Panc1 (cell line): ENCODE data around the gene WIZ. TPM values are rescaled to one million over a fixed set of nuclear protein-coding genes. Genes with fewer than 3 reads are reported as not detected.

Experiments used
- ATAC-seq: fragments of 200-7000 bp; cut with Tn5 transposase; 2 replicates; pipeline ENCODE4 v1.9.1; 2020; ENCODE audit warnings: mild to moderate bottlenecking, moderate library complexity
- BruUV-seq: library from RNA; stranded (reverse); fragments of 400-500 nt; replicated peaks from 2 replicates; lab custom pipeline; 2021; lab: Mats Ljungman, UMichigan
- CTCF ChIA-PET: fragments of 300-600 bp; sonication (Branson Sonifier 250); formaldehyde crosslinking; loops from one replicate; lab custom pipeline; 2022; ENCODE audit warnings: antibody characterized with exemption; lab: Charles Lee
- POLR2A ChIA-PET: fragments of 300-600 bp; sonication (Branson Sonifier 250); formaldehyde crosslinking; loops from one replicate; lab custom pipeline; 2022; ENCODE audit warnings: antibody characterized with exemption; lab: Charles Lee
- DNase-seq: peaks from one replicate; pipeline ENCODE4 v3.0.0-alpha.2; 2010; ENCODE audit warnings: low read depth, low spot score
- H3K27ac ChIP-seq: 2 replicates; pipeline ENCODE4 v1.5.1; 2011; ENCODE audit warnings: mild to moderate bottlenecking, low read length, inconsistent platforms
- H3K27me3 ChIP-seq: fragments of 200-500 bp; sonication (Bioruptor generic); 2 replicates; pipeline ENCODE4 v1.6.0; 2014; ENCODE audit warnings: low read length, inconsistent platforms; ENCODE audit not compliant: control insufficient read depth, insufficient read depth
- H3K36me3 ChIP-seq: fragments of 200-500 bp; sonication (Bioruptor generic); 2 replicates; pipeline ENCODE4 v1.5.1; 2014; ENCODE audit warnings: inconsistent platforms, mild to moderate bottlenecking, low read length, moderate library complexity; ENCODE audit not compliant: control insufficient read depth, insufficient read depth
- H3K4me1 ChIP-seq: 2 replicates; pipeline ENCODE4 v1.5.1; 2011; ENCODE audit warnings: inconsistent platforms, mild to moderate bottlenecking, low read length, moderate library complexity; ENCODE audit not compliant: control insufficient read depth, insufficient read depth
- H3K4me3 ChIP-seq, 2 experiments: 2 replicates each; pipeline ENCODE4 v1.5.1; 2011 to 2012; ENCODE audit warnings: low read depth in 2 of 2, low read length in 2 of 2, mild to moderate bottlenecking in 2 of 2, inconsistent platforms in 1 of 2, moderate library complexity in 1 of 2
- H3K9me3 ChIP-seq: fragments of 200-500 bp; sonication (Bioruptor generic); 2 replicates; pipeline ENCODE4 v1.5.1; 2014; ENCODE audit warnings: low read depth, mild to moderate bottlenecking, inconsistent platforms, low read length, moderate library complexity; ENCODE audit not compliant: control insufficient read depth, insufficient read depth
- CTCF ChIP-seq: fragments of 450-650 bp; IDR thresholded peaks from 2 replicates; pipeline ENCODE4 v1.5.1; 2017; ENCODE audit warnings: mild to moderate bottlenecking
- POLR2AphosphoS5 ChIP-seq: IDR thresholded peaks from 2 replicates; pipeline ENCODE4 v1.6.1; 2012; ENCODE audit warnings: mild to moderate bottlenecking, low read depth, low read length, moderate library complexity
- REST ChIP-seq, 2 experiments: IDR thresholded peaks; 2 replicates each; pipeline ENCODE4 v1.6.1; 2011 to 2012; ENCODE audit warnings: low read depth in 2 of 2, control low read depth in 1 of 2, low read length in 1 of 2, mild to moderate bottlenecking in 1 of 2, moderate library complexity in 1 of 2; ENCODE audit not compliant: insufficient read depth in 1 of 2
- SIN3A ChIP-seq: IDR thresholded peaks from 2 replicates; pipeline ENCODE4 v1.6.1; 2012; ENCODE audit warnings: low read depth, mild to moderate bottlenecking, low read length, moderate library complexity, borderline replicate concordance; ENCODE audit not compliant: insufficient read depth
- TCF7L2 ChIP-seq: IDR thresholded peaks from 2 replicates; pipeline ENCODE4 v1.6.1; 2011; ENCODE audit warnings: mild to moderate bottlenecking, low read depth, low read length, inconsistent platforms
- in situ Hi-C: cut with HindIII; loops from 2 replicates; pipeline ENCODE4 v1.10.0; 2016; ENCODE audit warnings: low sequenced_read_pairs, low pct_unique_long_range_greater_than_20kb
- intact Hi-C: fragments of 100-400 bp; cut with micrococcal nuclease; formaldehyde crosslinking; loops from one replicate; pipeline ENCODE4 v1.10.0; 2022; ENCODE audit not compliant: unreplicated experiment
- total RNA-seq: library from RNA; stranded (reverse); gene quantifications from one replicate; pipeline ENCODE4 v1.2.1, GENCODE V29; 2021; ENCODE audit not compliant: unreplicated experiment

WIZ gene
- total RNA-seq, 1 experiment from 2014 or later: 41.9 TPM

GRCh38 chr19:15399635-15400034 lies 50.1 kb downstream of the WIZ start:
- no peaks in the 10 kb centered on the region for H3K4me1 ChIP-seq
- H3K36me3 ChIP-seq: no peaks in the 10 kb centered on the region
- H3K27ac ChIP-seq: no peak overlapping the region
- H3K9me3 ChIP-seq: no peaks in the 10 kb centered on the region
- intact Hi-C loops: no loop called here
- TF ChIP-seq CTCF: no peak
- TF ChIP-seq SIN3A: no peak
- TF ChIP-seq REST (IDR thresholded peaks at IDR 0.05; ENCODE audit: insufficient read depth in 1 of 2, low read depth in 2 of 2, low read length in 1 of 2): no peak
- no peak for TF ChIP-seq TCF7L2
- no peak for TF ChIP-seq POLR2AphosphoS5
- CTCF ChIA-PET: no interaction called here
- POLR2A ChIA-PET: no interaction called here
- no peaks in the 10 kb centered on the region for H3K27me3 ChIP-seq
- no peak for ATAC-seq
- BruUV-seq: no TSS peak
- no peak for DNase-seq
- no peak overlapping the region for H3K4me3 ChIP-seq
- in situ Hi-C loops: no loop called here

GRCh38 chr19:15399234-15399515 lies 50.6 kb downstream of the WIZ start:
- ChIA-PET CTCF (no interaction called here), POLR2A (no interaction called here)
- DNase-seq (no peak), ATAC-seq (no peak)
- no peaks in the 10 kb centered on the region for H3K4me1 ChIP-seq
- H3K9me3 ChIP-seq: no peaks in the 10 kb centered on the region
- H3K27me3 ChIP-seq: no peaks in the 10 kb centered on the region
- BruUV-seq: no TSS peak
- no peaks in the 10 kb centered on the region for H3K36me3 ChIP-seq
- intact Hi-C loops: no loop called here
- in situ Hi-C loops: no loop called here
- no peak overlapping the region for H3K4me3 ChIP-seq
- H3K27ac ChIP-seq: no peak overlapping the region
- TF ChIP-seq REST (IDR thresholded peaks at IDR 0.05; ENCODE audit: insufficient read depth in 1 of 2, low read depth in 2 of 2, low read length in 1 of 2) (no peak), SIN3A (no peak), POLR2AphosphoS5 (no peak), TCF7L2 (no peak), CTCF (no peak)
